NB4 (cell line): Measurements from ENCODE around the gene NTNG2.

ENCODE experiments used
- POLR2A ChIP-seq: IDR thresholded peaks from 2 replicates; pipeline ENCODE4 v1.6.1; 2011; ENCODE audit warnings: mild to moderate bottlenecking; ENCODE audit not compliant: insufficient read length; ENCODE audit errors: extremely low read depth
- TF ChIP-seq, protein P1 (sequence below): IDR thresholded peaks from one replicate; pipeline ENCODE4 v1.5.1; 2012; ENCODE audit warnings: low read depth, low read length
- TF ChIP-seq, protein P2 (sequence below): IDR thresholded peaks from 2 replicates; pipeline ENCODE4 v1.6.1; 2011; ENCODE audit warnings: low read depth, low read length

DNA sequence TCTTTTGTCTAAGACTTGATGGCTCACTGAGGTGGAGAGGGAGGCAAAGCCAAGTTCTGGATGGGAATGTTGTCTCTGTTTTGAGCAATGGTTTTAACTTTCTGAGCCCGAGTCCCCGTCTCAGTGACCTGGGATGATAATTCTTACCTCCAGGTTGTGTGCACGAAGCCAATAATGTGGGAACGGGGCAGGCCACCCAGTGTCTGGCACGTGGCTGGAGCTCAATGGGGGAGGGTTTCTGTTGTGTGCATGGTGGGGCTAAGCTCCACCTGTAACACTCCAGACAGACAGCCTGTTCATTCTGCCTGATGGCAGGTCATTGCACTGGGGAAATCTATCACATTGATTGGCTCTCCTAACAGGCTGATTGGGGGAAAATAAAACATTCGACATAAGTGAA is 37.1 kb upstream of the NTNG2 start:
- TF ChIP-seq, protein P1, sequence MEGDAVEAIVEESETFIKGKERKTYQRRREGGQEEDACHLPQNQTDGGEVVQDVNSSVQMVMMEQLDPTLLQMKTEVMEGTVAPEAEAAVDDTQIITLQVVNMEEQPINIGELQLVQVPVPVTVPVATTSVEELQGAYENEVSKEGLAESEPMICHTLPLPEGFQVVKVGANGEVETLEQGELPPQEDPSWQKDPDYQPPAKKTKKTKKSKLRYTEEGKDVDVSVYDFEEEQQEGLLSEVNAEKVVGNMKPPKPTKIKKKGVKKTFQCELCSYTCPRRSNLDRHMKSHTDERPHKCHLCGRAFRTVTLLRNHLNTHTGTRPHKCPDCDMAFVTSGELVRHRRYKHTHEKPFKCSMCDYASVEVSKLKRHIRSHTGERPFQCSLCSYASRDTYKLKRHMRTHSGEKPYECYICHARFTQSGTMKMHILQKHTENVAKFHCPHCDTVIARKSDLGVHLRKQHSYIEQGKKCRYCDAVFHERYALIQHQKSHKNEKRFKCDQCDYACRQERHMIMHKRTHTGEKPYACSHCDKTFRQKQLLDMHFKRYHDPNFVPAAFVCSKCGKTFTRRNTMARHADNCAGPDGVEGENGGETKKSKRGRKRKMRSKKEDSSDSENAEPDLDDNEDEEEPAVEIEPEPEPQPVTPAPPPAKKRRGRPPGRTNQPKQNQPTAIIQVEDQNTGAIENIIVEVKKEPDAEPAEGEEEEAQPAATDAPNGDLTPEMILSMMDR: no peak
- TF ChIP-seq POLR2A: no peak
- TF ChIP-seq, protein P2, sequence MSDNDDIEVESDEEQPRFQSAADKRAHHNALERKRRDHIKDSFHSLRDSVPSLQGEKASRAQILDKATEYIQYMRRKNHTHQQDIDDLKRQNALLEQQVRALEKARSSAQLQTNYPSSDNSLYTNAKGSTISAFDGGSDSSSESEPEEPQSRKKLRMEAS: no peak
